ENCODE data around the gene CYP2C19. TPM values are rescaled to one million over a fixed set of nuclear protein-coding genes. Genes with fewer than 3 reads are reported as not detected.
"Not testable (repeated sequence)": the region's sequence is repeated elsewhere in the genome, so short reads cannot be mapped to it uniquely, and the experiment has no call there.

The CYP2C19 gene
- total RNA-seq, 4 donors from 2014 or later: 0.17 TPM; not detected in 3

DNA sequence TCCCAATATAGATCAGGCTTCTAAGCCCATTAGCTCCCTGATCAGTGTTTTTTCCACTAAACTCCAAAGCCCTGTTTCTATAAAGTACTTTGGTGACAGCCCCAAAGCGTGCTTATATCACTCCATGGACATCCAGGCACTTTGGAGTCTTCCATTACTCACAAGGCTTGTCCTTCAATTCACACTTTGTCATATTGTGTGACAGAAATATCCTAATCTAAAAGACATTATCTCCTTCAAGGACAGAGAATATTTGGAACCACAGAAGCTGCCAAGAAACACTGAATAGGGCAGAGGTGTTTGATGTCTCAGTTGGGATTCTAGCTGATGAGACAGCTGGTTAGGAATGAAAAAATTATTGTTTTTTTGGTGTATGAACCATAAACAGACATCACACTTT, 18.4 kb downstream of the CYP2C19 start:
- H3K36me3 ChIP-seq: no peaks in the 10 kb centered on the region
- TF ChIP-seq POLR2A (IDR thresholded peaks at IDR 0.05; ENCODE audit: low read depth) (no peak), EP300 (IDR thresholded peaks at IDR 0.05) (no peak), POLR2AphosphoS5 (IDR thresholded peaks at IDR 0.05) (no peak)
- TF ChIP-seq, protein P1, sequence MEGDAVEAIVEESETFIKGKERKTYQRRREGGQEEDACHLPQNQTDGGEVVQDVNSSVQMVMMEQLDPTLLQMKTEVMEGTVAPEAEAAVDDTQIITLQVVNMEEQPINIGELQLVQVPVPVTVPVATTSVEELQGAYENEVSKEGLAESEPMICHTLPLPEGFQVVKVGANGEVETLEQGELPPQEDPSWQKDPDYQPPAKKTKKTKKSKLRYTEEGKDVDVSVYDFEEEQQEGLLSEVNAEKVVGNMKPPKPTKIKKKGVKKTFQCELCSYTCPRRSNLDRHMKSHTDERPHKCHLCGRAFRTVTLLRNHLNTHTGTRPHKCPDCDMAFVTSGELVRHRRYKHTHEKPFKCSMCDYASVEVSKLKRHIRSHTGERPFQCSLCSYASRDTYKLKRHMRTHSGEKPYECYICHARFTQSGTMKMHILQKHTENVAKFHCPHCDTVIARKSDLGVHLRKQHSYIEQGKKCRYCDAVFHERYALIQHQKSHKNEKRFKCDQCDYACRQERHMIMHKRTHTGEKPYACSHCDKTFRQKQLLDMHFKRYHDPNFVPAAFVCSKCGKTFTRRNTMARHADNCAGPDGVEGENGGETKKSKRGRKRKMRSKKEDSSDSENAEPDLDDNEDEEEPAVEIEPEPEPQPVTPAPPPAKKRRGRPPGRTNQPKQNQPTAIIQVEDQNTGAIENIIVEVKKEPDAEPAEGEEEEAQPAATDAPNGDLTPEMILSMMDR (IDR thresholded peaks at IDR 0.05): no peak
- no peak for DNase-seq (ENCODE audit: extremely low spot score)
- WGBS: 29% methylated on average over 1 of the region's 1 CpG
- intact Hi-C loops (cut with DNase I): no loop called here
- H3K27me3 ChIP-seq: no peaks in the 10 kb centered on the region
- H3K9me3 ChIP-seq: no peaks in the 10 kb centered on the region
- H3K27ac ChIP-seq (replicated peaks in 1 of 4): no peak overlapping the region
- H3K4me3 ChIP-seq: no peak overlapping the region
- H3K4me1 ChIP-seq: no peaks in the 10 kb centered on the region

DNA sequence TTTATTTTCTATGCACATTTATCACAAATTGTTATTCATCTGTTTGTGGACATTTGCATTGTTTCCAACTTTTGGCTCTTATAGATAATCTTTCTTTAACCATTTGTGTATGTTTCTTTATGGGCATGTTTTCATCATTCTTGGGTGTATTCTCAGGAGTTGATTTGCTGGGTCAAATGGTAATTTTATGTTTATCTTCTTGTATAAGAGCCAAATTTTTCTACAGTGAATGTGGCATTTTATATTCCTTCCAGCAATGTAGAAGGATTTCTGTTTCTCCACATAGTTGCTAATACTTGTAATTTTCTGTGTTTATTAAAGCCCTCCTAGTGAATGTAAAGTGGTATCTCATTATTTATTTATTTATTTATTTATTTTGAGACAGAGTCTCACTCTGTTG, 21.8 kb downstream of the CYP2C19 start:
- intact Hi-C loops (cut with DNase I): no loop called here
- DNase-seq (ENCODE audit: extremely low spot score): no peak

DNA sequence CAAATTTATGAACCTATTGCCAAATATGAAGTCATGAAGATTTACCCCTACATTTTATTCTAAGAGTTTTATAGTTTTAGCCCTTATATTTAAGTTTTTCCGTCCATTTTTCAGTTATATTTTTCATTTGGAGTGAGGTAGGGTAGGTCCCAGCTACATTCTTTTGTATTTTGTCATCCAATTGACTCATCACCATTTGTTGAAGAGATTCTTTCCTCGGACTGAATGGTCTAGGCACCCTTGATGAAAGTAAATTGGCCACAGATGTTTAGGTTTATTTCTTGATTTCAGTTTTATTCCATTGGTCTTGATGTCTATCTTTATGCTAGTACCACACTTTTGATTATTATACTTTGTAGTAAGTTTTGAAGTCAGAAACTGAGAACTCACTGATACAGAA, 22.7 kb downstream of the CYP2C19 start:
- DNase-seq (ENCODE audit: extremely low spot score): no peak
- WGBS: 57% methylated on average over 2 of the region's 2 CpGs
- no peaks in the 10 kb centered on the region for H3K9me3 ChIP-seq
- no peaks in the 10 kb centered on the region for H3K36me3 ChIP-seq
- H3K27ac ChIP-seq (replicated peaks in 1 of 4): no peak overlapping the region
- no peaks in the 10 kb centered on the region for H3K4me1 ChIP-seq
- no peak overlapping the region for H3K4me3 ChIP-seq
- H3K27me3 ChIP-seq: no peaks in the 10 kb centered on the region
- TF ChIP-seq POLR2A (IDR thresholded peaks at IDR 0.05; ENCODE audit: low read depth) (no peak), EP300 (IDR thresholded peaks at IDR 0.05) (no peak), POLR2AphosphoS5 (IDR thresholded peaks at IDR 0.05) (no peak)
- TF ChIP-seq, protein P1 (IDR thresholded peaks at IDR 0.05): no peak
- intact Hi-C loops (cut with DNase I): no loop called here

More for the DNA sequence above, 21.8 kb downstream of the CYP2C19 start:
- no peaks in the 10 kb centered on the region for H3K27me3 ChIP-seq
- no peak overlapping the region for H3K27ac ChIP-seq (replicated peaks in 1 of 4)
- no peaks in the 10 kb centered on the region for H3K9me3 ChIP-seq
- H3K4me1 ChIP-seq: no peaks in the 10 kb centered on the region
- TF ChIP-seq EP300 (IDR thresholded peaks at IDR 0.05) (no peak), POLR2AphosphoS5 (IDR thresholded peaks at IDR 0.05) (no peak), POLR2A (IDR thresholded peaks at IDR 0.05; ENCODE audit: low read depth) (no peak)
- TF ChIP-seq, protein P1 (IDR thresholded peaks at IDR 0.05): no peak
- no peaks in the 10 kb centered on the region for H3K36me3 ChIP-seq
- no peak overlapping the region for H3K4me3 ChIP-seq

DNA sequence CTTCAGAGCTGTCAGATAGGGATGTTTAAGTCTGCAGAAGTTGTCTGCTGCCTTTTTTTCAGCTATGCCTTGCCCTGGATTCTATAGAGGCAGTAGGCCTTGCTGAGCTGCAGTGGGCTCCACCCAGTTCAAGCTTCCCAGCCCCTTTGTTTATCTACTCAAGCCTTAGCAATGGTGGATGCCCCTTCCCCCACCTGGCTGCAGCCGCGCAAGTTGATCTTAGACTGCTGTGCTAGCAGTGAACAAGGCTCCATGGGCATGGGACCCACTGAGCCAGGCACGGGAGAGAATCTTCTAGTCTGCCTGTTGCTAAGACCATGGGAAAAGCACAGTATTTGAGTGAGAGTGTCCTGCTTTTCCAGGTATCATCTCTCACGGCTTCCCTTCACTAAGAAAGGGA, 38.1 kb downstream of the CYP2C19 start:
- 83% methylated on average over 4 of the region's 4 CpGs for WGBS
- H3K27me3 ChIP-seq; H3K4me3 ChIP-seq; H3K36me3 ChIP-seq; H3K27ac ChIP-seq (replicated peaks in 1 of 4); H3K4me1 ChIP-seq; intact Hi-C loops (cut with DNase I); DNase-seq (ENCODE audit: extremely low spot score): not testable (repeated sequence)
- H3K9me3 ChIP-seq: peaks cover 0 to 14% (median 0%) of the 10 kb centered on the region in 4 donors

DNA sequence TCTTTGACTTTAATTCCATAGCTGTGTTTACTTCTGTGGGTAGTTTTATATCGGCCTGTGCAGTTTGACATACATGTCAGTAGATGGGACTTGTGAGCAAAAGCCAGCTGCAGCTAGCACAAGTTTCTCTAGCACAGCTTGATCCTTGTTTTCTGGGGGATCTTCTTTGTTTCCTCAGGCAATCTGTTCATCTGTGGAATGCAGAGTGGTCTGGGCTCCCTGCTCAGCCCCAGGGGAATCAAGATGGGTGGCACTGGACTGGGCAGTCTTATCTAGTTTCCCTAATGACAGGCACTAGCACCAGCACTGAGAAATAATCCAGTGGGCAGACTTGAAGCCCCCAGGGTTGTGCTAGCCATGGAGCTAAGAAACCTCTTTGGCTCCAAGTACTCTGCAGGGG, 40.8 kb downstream of the CYP2C19 start:
- Histone ChIP-seq H3K27me3 (no peaks in the 10 kb centered on the region), H3K36me3 (no peaks in the 10 kb centered on the region), H3K4me3 (no peak overlapping the region), H3K27ac (replicated peaks in 1 of 4) (no peak overlapping the region), H3K9me3 (peaks cover 0 to 10% (median 0%) of the 10 kb centered on the region in 4 donors), H3K4me1 (no peaks in the 10 kb centered on the region)
- intact Hi-C loops (cut with DNase I): no loop called here
- WGBS: 50% methylated on average over 1 of the region's 1 CpG
- TF ChIP-seq EP300 (IDR thresholded peaks at IDR 0.05): no peak
- TF ChIP-seq, protein P1 (IDR thresholded peaks at IDR 0.05): no peak
- DNase-seq (ENCODE audit: extremely low spot score): no peak

DNA sequence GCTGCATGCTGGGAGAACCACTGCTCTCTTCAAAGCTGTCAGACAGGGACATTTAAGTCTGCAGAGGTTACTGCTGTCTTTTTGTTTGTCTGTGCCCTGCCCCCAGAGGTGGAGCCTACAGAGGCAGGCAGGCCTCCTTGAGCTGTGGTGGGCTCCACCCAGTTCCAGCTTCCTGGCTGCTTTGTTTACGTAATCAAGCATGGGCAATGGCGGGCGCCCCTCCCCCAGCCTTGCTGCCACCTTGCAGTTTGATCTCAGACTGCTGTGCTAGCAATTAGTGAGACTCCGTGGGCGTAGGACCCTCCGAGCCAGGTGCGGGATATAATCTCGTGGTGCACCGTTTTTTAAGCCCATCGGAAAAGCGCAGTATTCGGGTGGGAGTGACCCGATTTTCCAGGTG, 67.5 kb downstream of the CYP2C19 start:
- H3K27ac ChIP-seq (replicated peaks in 1 of 4); intact Hi-C loops (cut with DNase I); H3K4me3 ChIP-seq; H3K4me1 ChIP-seq; DNase-seq (ENCODE audit: extremely low spot score); H3K27me3 ChIP-seq; H3K36me3 ChIP-seq: not testable (repeated sequence)
- peaks cover 0 to 21% (median 7%) of the 10 kb centered on the region in 4 donors for H3K9me3 ChIP-seq
- WGBS: 92% methylated on average over 10 of the region's 13 CpGs

Data from esophagus muscularis mucosa (tissue), 4 donors.